Chondrocyte (in vitro differentiated cells): Measurements from ENCODE around the gene GDF3. TPM values are rescaled to one million over a fixed set of nuclear protein-coding genes. Genes with fewer than 3 reads are reported as not detected.

Experiments
- DNase-seq: peaks from one replicate; pipeline ENCODE4 v3.0.0; 2021; ENCODE audit warnings: mixed read lengths, low spot score
- H3K27ac Mint-ChIP-seq: one replicate; pipeline ENCODE4 v1.8.0; 2021; ENCODE audit warnings: mild to moderate bottlenecking, moderate library complexity, mixed read lengths; ENCODE audit not compliant: unreplicated experiment
- H3K27me3 Mint-ChIP-seq: 2 replicates; pipeline ENCODE4 v1.8.0; 2021; ENCODE audit warnings: low read depth, mixed read lengths
- H3K36me3 Mint-ChIP-seq: 2 replicates; pipeline ENCODE4 v1.8.0; 2021; ENCODE audit warnings: low read depth, mixed read lengths
- H3K4me1 Mint-ChIP-seq: 2 replicates; pipeline ENCODE4 v1.8.0; 2021; ENCODE audit warnings: low read depth, mild to moderate bottlenecking, mixed read lengths
- H3K4me3 Mint-ChIP-seq: one replicate; pipeline ENCODE4 v1.8.0; 2021; ENCODE audit warnings: mild to moderate bottlenecking, moderate library complexity, mixed read lengths; ENCODE audit not compliant: unreplicated experiment
- H3K9me3 Mint-ChIP-seq: 2 replicates; pipeline ENCODE4 v1.8.0; 2021; ENCODE audit warnings: low read depth, mixed read lengths
- total RNA-seq: library from RNA; stranded (reverse); gene quantifications from 3 replicates; pipeline ENCODE4 v1.2.1, GENCODE V29; 2021
- TF ChIP-seq, protein P1 (sequence below): fragments of 200-600 bp; sonication (generic); IDR thresholded peaks from 2 replicates; pipeline ENCODE4 v1.5.0; 2021; ENCODE audit warnings: antibody characterized with exemption, mild to moderate bottlenecking, moderate library complexity

GDF3 gene
- total RNA-seq, 1 donor from 2014 or later: not detected

DNA sequence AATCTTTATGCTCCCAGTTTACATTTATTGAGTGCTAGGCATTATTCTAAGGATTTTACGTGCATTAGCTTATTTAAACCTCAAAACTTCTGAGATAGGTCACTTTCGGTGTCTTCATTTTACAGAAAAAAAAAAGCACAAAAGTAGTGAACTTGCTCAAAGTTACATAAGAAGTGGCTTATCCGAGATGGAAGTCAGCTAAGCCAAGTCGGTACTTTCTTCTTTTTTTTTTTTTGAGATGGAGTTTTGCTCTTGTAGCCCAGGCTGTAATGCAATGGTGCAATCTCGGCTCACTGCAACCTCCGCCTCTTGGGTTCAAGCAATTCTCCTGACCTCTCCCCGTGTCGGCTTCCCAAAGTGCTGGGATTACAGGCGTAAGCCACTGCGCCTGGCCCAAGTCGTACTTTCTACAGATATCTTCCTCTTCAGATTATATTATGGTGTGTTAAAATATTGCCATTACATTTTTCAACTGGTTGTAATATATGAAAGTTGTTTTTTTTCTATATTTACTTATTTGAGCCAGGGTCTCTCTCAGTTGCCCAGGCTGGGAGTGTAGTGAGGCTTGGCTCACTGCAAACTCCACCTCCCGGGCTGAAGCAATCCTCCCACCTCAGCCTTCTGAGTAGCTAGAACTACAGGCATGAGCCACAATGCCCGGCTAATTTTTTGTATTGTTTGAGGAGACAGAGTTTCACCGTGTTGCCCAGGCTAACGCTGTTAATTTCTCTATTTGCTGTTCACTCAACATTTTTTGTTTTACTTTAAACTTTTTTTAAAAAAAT, 24.6 kb upstream of the GDF3 start:
- TF ChIP-seq, protein P1, sequence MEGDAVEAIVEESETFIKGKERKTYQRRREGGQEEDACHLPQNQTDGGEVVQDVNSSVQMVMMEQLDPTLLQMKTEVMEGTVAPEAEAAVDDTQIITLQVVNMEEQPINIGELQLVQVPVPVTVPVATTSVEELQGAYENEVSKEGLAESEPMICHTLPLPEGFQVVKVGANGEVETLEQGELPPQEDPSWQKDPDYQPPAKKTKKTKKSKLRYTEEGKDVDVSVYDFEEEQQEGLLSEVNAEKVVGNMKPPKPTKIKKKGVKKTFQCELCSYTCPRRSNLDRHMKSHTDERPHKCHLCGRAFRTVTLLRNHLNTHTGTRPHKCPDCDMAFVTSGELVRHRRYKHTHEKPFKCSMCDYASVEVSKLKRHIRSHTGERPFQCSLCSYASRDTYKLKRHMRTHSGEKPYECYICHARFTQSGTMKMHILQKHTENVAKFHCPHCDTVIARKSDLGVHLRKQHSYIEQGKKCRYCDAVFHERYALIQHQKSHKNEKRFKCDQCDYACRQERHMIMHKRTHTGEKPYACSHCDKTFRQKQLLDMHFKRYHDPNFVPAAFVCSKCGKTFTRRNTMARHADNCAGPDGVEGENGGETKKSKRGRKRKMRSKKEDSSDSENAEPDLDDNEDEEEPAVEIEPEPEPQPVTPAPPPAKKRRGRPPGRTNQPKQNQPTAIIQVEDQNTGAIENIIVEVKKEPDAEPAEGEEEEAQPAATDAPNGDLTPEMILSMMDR: no peak
- Mint-ChIP-seq H3K36me3 (no peaks in the 10 kb centered on the region), H3K9me3 (no peaks in the 10 kb centered on the region), H3K27ac (no peak overlapping the region), H3K4me1 (no peaks in the 10 kb centered on the region), H3K27me3 (peaks cover 6% of the 10 kb centered on the region), H3K4me3 (no peak overlapping the region)
- DNase-seq: no peak

DNA sequence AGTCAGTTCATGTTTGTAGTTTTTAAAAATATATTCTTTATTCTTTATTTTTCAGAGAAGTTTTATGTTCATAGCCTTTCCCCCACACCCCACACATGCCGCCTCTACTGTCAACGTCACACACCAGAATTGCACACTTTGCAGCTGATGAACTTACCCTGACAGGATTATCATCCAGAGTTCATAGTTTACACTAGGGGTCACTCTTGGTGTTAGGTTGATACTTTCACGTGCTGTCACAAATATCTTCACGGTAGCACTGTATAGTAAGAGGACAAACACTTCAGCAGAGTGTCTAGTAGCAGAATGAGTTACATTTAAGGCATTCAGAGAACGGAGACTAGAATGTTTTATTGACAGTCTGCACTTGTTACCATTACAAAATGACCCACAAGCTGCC, 20.8 kb upstream of the GDF3 start:
- Mint-ChIP-seq H3K27me3 (peaks cover 7% of the 10 kb centered on the region), H3K36me3 (no peaks in the 10 kb centered on the region), H3K9me3 (no peaks in the 10 kb centered on the region), H3K27ac (no peak overlapping the region), H3K4me1 (no peaks in the 10 kb centered on the region), H3K4me3 (no peak overlapping the region)
- DNase-seq: no peak
- TF ChIP-seq, protein P1: peak; percentile 22

DNA sequence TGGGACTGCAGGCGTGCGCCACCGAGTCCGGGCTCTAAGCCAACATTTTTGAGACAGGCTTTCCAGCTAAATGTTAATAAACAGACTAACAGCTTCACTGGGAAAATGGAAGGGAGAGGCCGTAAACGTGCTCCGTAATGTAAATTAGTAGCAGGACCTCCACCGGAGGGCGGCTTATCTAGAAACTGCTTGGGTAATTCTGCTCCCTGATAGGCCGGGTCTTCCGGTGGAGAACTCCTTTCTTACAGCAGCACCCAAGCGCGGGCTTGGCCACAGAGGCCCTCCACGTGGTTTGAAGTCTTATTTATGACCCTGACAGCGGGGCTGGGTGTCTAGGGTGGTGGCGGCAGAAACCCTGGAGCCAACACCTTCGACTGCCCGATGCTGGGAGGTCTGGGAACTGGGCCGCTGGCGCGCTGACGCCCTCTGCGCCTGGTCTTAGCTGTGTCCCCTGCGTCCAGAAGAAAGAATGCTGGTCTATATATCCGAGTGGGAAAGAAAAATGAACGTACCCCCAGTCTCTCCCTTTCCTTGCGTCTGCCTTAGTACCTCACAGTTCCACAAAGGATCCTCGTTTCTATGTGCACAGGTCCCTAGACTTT, 17.4 kb upstream of the GDF3 start:
- Mint-ChIP-seq H3K4me1 (no peaks in the 10 kb centered on the region), H3K27ac (no peak overlapping the region), H3K27me3 (peaks cover 2% of the 10 kb centered on the region), H3K4me3 (no peak overlapping the region), H3K9me3 (no peaks in the 10 kb centered on the region), H3K36me3 (no peaks in the 10 kb centered on the region)
- DNase-seq: no peak
- TF ChIP-seq, protein P1: no peak

DNA sequence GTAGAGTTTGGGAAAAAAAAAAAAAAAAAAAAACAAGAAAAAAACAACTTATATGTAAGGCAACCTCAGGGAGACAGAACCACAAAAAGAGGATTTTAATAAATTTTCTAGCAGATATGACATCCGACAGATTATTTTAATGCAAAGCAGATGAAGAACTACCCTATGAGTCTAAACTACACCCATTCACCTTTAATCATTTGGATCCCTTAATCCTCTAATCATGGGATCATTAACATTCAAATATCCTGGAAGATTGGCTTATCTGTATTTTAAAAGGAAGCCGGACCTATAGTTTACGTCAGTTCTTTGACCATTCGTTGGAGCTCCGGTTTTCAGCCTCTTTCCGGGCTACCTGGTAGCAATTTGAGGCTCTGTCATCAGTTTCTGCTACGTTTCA, 15.6 kb upstream of the GDF3 start, which contains the start of gene DPPA3:
DPPA3 (plus strand) TSS at position 301 of the 400 bp plus-strand sequence. CDS start 138 bp downstream, outside the sequence.
- Mint-ChIP-seq H3K27me3 (peaks cover 2% of the 10 kb centered on the region), H3K4me1 (no peaks in the 10 kb centered on the region), H3K36me3 (no peaks in the 10 kb centered on the region), H3K4me3 (no peak within 1 kb of the TSS), H3K27ac (no peak within 1 kb of the TSS), H3K9me3 (no peaks in the 10 kb centered on the region)
- TF ChIP-seq, protein P1: no peak
- DNase-seq: no peak

DNA sequence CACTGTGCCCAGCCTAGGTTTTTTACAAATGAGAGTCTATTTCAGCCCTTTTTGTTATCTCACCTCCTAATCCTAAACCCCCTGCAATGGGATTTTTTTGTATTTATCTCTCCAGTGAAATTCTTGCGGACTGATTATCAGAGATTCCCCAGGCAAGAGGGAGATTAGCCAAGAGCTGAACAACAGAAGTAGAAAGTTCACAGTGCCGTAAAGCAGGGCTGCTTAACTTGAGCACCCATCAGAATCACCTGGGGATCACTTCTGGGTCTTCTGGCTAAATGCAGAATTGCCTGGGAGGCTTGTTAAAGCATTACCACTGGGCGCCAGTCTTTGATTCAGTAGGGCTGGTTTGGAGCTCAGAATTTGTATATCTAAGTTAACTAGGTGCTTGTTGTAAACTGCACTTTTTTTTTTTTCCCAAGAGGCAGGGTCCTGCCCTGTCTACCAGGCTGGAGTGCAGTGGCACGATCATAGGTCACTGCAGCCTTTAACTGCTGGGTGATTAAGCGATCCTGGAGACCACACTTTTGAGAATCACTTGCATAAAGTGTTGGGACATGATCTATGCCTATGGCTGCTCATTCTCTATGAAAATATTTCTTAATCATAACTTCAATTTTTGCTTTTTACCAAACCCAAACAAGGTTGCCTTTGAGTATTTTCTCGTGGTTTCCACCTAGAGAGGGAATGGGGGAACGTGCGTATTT, 14.5 kb upstream of the GDF3 start:
- Mint-ChIP-seq H3K4me3 (no peak overlapping the region), H3K36me3 (no peaks in the 10 kb centered on the region), H3K27me3 (peaks cover 2% of the 10 kb centered on the region), H3K4me1 (no peaks in the 10 kb centered on the region), H3K9me3 (no peaks in the 10 kb centered on the region), H3K27ac (no peak overlapping the region)
- TF ChIP-seq, protein P1: no peak
- DNase-seq: no peak
